Hematopoietic multipotent progenitor cell treated with erythropoietin and hydrocortisone succinate and interleukin-3 and kit ligand, for 8 days (in vitro differentiated cells): ENCODE data around the gene SHROOM4.

Experiments
- DNase-seq: peaks from one replicate; pipeline ENCODE4 v3.0.0-alpha.2; 2015

The SHROOM4 gene

DNA sequence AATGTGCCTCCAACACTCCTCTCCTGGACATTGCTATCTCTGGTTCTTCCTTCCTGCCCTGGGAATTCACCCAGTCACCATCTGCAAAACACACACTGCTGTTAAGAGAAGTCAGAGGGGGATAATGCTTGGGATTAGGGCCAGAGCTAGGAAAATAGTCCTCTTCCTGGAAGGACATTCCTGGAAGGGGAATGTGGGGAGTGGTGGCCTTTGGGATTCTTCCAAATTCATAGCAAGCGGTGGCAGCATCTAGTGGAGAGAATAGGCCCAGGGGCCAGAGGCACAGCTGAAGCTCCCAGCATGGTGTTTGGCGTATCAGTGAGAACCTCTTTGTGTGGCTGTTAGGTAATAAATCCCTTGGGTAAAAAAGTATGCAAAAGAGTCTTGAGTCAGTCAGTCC, 34.3 kb downstream of the SHROOM4 start:
- DNase-seq: no peak

DNA sequence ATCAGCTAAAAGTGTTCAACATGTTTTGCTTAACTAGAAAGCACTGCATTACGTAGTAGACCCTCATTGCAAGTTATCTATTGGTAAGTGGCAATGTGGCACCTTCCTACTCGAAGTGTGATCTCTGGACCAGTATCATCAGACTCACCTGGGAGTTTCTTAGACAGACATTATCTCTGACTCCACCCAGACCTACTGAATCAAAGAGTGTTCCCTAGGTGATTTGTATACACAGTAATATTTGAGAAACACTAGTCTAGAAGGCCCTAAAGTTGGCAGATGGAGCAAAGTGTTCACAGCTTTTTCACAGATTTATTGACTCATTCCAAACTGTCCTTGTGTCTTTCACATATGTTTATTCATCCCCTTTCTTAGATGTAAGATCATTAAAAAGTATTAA, 35.7 kb downstream of the SHROOM4 start:
- DNase-seq: no peak

DNA sequence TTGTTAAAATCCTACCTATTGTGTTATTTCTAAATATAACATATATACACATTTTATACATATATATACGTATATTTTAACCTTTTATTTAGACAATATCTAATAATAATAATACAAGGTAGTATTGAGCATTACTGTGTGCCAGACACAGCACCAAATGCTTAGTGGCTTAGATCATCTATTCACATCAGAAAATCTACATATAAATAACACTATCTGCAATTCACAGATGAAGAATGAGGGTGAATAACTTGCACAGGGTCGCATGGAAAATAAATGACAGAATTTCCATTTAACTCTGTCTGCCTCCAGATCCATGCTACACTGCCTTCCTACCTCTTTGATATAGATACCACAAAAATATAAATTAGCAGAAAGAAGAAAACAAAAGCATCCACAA, 37.7 kb downstream of the SHROOM4 start:
- no peak for DNase-seq

DNA sequence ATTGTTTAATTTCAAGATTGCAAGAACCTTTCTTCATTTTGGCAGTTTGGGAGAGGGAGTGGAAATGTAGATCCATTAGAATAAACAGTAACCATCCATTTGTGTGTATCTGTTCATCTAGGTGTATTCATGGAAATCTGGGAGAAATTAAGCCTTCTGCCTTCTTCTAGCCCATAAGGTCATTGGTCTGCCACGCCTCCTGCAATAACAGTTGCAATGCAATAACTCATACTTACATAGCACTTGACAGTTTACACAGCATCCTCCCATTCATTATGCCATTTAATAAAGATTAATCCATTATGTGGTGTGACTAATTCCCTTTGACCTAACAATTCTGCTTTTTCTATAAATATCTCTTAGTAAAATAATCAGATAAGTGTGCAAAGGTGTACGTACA, 42.6 kb downstream of the SHROOM4 start:
- DNase-seq: no peak

DNA sequence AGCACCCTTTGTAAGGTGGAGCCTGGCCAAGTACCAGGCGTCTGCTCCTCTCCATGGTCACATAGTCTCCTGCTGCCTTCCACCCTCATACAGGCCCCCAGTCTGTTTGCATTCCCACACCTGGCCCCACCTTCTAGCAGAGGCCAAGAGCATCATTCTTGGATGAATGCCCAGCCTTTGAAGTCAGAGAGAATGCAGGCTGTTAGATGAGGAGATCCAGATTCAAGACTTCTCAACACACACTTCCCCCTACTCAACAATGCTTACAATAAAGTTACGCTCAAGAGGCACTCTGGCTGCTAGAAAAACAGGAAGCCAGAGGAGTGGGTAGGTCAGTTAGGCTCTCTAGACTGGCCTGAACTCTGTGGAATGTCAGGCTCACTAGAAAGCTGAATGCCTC, 43.3 kb downstream of the SHROOM4 start:
- no peak for DNase-seq

DNA sequence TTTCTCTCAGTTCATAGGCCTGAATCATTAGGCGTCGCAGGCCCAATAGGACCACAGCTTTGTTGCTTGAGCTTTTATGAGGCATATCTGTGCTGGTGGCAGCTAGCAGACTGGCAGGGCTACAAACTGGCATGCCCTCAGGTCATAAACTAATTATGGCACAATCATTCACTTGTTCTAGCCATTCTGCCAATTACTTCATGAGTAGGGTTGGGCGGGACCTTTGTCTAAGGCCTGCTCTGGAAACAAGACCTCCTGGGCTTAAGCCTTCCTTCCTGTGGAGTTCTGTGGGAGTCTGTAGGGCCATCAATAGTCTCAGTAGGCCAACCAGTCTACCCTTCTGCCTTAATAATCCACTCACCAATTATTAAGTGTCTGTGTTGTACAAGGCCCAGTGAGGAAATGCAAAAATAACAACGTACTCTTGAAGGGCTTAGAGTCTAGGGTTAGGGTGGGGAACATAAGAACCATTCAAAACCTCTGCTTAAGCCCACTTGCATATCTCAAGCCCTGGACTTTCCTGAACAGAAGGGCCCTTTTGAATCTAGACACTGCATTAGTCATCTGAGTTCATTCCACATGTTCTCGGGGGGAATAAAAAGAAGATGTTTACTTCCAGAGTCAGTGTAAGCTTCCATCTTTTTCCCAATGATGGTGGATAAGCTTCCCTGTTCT, 44.5 kb downstream of the SHROOM4 start:
- DNase-seq: no peak

DNA sequence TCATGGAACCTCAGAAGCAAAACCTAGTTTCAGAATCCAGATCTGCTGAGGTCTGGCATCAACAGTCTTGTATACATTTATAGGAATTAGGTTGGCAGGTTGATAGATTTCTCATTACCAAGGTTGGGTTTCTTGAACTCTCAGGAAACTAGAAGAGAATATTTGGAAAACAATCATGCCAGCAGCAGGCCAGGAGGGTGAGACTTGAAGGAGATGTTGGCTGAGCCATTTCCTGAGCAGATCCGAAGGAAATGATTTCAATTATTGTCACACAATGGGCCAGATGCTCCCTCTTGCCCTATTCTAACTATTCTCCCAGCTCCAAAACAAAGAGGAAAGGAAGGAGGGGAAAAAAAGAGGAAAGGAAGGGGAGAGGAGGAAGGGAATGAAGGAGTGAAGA, 45.2 kb downstream of the SHROOM4 start:
- no peak for DNase-seq

DNA sequence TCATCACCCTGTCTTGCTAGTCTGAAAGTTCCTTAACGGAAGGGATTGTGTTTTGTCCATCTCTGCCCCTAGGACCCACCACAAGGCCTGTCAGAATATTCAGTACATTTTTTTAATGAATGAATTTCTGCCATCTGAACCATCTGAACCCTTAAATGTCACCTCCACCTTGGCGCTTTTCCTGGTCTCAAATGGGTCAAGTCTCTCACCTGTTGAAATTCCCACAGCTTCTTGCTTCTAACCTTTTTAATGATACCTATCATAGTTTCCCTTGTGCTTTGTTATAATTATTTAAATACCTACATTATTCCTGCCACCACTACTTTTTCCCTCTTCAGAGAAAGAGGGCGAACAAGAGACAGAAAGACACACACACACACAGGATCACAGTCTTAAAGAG, 48.0 kb downstream of the SHROOM4 start:
- DNase-seq: no peak

DNA sequence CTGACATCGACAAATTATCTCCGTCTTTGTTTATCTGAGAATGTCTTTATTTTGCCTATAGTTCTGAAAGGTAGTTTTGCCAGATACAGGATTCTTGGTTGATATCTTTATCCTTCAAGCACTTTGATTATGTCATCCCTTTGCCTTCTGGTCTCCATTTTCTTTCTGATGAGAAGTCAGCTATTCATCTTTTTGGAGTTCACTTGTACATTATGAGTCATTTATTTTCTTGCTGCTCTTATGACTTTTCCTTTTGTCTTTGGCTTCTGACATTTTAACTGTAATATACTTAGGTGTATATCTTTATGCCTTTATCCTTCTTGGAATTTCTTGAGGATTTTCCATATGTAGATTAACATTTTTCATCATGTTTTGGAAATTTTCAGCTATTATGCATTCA, 51.4 kb downstream of the SHROOM4 start:
- no peak for DNase-seq

DNA sequence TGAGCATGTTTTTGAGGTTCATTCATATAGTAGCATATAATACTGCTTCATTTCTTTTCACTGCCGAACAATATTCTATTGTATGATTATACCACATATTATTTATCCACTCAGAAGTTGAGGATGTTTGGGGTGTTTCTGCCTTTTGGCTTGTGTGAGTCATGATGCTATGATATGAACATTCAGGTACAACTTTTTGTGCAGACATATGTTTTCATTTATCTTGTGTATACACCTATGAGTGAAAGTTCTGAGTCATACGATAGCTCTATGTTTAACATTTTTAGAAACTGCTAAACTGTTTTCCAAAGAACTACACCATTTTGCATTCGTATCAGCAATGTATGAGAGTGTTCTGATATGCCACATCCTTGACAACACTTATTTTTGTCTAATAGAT, 57.7 kb downstream of the SHROOM4 start:
- DNase-seq: no peak

DNA sequence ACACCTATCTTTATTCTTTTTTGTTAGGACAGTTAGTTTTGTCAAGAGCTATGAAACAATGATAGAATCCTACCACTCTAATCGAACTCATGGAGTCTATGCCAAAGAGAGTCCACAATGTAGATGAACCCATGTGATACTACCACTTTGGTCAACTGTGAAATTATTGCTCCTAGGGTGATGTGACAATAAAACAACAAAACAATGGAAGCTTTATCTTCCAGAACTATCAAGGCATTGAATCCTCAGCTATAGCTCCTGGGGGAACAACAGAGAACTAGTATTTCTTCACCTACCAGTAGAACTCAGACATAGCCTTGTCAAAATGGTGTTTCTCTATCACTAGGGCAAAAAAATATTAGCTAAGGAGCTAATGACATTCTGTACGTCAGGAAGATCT, 62.9 kb downstream of the SHROOM4 start:
- no peak for DNase-seq

DNA sequence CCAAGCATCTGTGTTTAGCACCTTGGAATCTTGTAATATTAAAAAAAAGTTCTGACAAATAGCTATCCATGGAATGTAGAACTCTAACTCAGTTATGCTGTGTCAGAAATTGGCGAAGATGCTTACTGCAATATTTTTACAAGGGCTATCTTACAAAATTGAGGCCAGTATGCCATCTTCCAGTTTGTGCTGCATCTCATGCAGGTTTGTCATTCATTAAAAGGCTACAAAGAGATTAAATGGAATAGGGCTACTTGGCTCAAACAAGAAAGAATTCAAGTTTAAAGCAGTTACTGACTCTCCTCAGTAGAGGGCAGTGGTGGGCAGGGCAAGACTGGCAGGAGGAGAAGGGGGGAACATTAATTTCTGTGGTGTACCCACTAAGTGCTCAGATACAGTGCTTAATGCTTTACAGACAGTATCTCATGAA, 66.5 kb downstream of the SHROOM4 start:
- peak; percentile 37 for DNase-seq

DNA sequence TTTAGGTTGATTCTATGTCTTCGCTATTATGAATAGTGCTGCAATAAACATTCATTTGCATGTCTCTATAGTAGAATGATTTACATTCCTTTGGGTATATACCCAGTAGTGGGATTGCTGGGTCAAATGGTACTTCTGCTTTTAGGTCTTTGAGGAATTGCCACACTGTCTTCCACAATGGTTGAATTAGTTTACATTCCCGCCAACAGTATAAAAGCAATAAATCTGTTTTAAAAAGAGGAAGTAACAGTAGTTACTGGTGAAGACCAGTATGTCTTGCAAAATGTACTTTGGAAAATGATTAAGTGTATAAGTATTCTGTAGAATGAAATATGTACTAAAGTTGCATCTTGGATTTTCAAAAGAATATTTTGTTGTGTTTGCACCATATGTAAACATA, 77.3 kb downstream of the SHROOM4 start:
- DNase-seq: no peak

DNA sequence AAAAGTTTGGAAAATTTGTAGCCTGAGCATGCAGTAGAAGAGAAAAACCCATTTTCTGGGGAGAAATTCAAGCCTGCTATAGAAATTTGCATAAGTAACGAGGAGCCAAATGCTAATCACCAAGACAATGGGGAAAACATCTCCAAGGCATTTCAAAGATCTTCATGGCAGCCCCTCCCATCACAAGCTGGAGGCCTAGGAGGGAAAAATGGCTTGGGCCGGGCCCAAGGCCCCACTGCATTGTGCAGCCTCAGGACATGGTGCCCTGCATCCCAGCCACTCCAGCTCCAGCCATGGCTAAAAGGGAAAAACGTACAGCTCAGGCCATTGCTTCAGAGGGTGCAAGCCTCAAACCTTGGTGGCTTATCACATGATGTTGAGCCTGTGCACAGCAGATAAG, 87.7 kb downstream of the SHROOM4 start:
- no peak for DNase-seq

DNA sequence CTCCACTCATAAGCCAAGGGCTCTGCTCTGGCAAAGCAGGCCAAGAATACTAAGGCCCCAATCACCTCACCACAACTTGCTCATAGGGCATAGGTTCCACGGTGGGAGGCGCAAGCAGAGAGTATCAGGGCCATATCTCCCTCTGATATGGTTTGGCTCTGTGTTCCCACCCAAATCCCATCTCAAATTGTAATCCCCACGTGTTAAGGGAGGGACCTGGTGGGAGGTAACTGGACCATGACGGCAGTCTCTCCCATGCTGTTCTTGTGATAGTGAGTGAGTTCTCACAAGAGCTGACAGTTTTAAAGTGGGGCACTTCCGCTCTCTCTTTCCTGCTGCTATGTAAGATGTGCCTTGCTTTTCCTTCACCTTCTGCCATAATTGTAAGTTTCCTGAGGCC, 88.7 kb downstream of the SHROOM4 start:
- no peak for DNase-seq

DNA sequence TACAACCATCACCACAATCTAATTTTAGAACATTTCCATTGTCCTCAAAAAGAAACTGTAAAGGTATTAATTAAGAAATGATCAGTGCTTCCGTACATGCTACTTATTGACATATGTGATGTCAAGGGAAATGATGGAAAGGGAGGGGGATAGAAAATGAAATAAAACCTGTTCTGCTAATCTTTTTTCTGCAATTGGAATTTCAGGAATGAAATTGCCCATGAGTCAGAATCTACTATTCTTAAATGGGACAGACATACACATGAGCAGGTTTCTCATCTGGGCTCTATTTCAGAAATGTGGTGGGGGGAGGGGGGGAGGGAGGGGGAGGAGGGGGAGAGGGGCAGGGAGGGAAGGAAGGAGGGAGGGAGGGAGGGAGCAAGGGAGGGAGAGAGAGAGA, 91.0 kb downstream of the SHROOM4 start:
- no peak for DNase-seq

DNA sequence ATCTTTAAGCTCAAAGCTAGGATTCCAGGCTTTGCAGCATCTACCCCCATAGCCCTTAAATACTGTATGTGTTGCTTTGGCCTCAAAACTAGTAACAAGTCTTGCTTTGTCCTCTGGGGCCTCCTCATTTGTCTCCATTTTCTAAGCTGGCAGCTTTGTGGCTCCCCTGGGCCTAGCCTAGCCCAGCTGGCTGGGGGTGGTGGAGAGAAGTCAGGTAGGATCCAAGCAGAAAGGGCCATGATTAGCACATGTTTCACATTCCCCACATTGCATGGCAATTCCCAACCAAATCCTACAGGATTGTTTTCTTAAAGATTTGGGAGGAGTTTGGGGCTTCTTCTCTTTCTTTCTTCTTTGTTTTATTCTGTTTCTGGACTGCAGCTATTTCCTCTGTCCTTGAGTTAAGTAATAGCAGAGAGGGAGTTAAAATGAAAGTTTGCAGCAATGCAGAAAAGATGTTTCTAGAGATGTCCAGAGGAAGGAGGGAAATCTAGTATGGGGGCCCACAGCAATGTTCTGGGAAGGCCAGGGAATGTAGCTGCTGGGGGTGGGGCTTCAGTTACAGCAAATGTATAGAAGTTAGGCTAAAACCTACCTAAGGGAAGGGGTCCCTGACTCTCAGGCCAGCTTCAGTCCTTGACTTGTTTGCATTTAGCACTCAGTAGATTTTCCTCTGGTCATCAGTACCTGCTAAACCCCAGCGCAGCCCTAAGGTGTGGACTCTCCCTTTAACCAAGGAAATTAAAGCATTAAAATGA, 92.1 kb downstream of the SHROOM4 start:
- DNase-seq: no peak

DNA sequence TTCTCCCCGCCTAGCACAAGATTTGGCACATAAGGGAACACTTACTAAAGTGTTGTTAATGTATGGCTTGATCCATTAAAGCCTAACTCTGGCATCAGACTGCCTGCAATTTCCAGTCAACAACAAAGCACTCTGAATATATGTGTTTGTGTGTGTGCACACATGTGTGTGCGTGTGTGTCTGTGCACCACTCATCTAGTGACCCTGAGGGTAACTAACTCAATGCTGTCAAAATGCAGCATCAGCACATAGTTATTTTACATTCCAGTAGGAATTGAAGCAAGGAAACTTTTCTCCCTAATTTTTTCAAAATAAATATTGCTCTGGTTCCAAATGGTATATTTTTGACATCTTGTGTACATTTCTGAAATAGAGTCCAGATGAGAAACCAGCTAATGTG, 94.4 kb downstream of the SHROOM4 start:
- DNase-seq: no peak

DNA sequence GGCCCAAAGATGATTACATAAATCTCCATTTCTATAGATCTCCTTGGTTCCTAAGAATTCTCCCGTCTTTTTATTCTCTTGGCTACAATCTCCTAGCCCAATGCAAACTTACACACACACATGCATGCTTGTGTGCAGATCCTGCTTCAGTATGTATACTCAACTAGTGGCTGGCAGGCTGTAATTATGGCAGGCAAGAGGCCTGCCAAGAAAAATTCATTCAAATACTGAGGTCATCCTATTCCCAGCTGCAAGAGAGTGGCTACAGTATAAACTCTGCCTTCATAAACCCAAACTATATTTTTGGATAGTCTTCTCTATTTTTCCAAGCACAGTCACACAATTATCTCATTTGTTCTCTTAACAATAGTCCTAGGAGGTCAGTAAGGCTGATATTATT, 95.2 kb downstream of the SHROOM4 start:
- no peak for DNase-seq

DNA sequence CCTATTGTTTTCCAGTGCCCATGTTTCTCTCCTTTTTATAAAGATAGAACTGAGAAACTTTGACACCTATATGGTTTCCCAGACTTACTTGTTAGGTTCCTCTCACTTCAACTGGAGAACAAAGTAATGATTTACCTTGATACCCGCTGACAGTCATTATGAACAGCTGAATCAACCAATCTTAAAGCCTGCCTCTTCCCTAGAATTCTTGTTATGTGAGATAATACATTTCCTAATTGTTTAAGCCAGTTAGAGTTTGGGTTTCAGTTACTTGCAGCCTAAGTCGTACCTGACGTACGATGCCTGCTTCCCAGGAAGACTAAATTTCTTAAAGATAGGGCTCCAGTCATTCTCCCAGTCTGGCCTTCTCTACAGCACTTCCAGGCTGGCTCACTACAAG, 97.3 kb downstream of the SHROOM4 start:
- DNase-seq: no peak

DNA sequence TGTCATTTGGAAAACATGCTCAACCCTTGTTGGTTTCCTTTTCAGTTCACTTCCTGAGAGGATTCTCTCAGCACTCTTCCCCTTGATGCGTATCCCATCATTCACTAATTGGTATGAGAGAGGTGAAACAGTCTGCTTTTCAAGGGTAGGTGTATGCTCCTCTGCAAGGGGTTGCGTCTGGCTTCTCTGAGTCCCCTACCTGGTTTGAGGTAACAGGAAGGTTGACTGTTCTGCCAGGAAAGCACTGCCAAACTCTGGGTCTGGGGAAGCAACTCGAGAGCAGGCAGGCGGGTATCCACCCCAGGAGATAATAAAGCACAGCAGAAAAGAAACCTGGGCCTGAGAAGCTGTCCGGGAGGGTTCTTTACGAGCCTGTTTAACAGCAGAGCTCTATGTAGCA, 101.2 kb downstream of the SHROOM4 start:
- no peak for DNase-seq

DNA sequence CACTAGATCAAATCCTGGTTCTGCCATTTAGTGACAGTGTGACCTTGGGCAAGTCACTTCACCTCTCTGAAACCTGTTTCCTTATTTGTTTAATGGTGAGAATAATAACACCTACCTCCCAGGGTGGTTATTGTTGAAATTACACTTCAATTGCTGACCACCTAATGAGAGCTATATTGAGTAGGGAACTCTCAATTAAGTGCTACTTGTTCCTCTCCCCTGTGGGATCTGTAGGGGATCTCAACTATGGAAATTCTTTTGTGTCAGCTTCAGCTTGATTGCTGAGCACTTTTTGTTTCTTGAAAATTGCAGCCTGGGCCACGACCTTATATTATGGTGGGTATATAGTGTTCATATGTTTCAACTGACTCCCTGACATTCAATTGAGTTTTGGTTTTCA, 102.1 kb downstream of the SHROOM4 start:
- no peak for DNase-seq

DNA sequence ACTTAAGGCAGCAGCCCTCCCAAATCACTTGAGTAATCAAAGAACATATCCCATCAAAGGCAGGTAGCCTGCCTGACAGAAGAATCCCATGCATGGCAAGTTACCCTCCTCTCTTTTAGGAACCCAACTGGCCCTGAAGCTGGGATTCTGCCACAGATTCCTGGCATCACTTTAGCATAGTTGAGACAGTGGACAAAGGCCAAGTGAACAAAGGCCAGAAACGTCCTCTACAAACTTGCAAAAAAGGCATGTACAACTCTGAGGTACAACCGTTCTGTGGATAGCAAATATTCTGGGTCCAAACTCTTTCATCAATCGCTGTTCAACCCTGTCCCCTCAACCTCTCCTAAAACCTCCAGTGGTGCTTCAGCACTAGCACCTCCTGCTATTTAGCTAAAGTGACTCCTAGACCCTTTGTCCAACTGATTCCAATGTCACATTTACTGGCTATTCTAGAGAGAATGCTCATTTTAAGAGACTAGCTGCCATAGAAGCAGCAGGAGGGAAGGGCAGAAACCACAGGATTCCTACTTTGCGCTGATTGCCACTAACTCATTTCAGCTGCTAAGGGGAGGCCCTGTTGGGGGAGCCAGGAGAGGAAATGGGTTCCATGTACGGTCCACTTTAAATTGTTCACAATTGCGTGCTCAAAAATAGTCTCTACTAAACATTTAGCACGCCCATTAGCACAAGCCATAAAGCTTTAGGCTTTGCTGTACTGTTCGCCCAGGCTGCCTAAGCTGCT, 105.9 kb downstream of the SHROOM4 start:
- DNase-seq: no peak

DNA sequence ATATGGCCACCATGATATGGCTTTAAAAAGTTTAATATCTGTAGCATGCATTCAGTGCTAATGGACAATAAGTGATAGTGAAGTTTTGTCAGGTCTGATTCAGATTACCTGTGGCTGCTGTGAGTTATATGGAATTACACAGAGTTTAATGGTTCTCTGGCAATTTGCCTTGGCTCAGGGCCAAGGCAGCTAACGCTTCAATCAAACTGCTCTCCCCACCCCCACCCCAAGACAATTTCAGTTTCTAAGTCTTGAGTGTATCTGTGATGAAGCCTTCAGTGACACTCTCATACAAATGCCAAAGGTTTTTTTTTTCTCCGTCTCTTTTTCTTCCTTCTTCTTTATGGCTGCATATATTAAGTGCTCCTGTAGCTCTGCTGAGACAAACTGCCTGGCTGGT, 106.6 kb downstream of the SHROOM4 start:
- no peak for DNase-seq
